IPS DF 19.7 (cell line): ENCODE measurements around the gene RNASEH2A.
"Not testable (repeated sequence)": the region's sequence is repeated elsewhere in the genome, so short reads cannot be mapped to it uniquely, and the experiment has no call there.

Source experiments
- DNase-seq: peaks from one replicate; pipeline ENCODE4 v3.0.0-alpha.2; 2013; ENCODE audit warnings: low read depth, low spot score

Gene RNASEH2A

DNA sequence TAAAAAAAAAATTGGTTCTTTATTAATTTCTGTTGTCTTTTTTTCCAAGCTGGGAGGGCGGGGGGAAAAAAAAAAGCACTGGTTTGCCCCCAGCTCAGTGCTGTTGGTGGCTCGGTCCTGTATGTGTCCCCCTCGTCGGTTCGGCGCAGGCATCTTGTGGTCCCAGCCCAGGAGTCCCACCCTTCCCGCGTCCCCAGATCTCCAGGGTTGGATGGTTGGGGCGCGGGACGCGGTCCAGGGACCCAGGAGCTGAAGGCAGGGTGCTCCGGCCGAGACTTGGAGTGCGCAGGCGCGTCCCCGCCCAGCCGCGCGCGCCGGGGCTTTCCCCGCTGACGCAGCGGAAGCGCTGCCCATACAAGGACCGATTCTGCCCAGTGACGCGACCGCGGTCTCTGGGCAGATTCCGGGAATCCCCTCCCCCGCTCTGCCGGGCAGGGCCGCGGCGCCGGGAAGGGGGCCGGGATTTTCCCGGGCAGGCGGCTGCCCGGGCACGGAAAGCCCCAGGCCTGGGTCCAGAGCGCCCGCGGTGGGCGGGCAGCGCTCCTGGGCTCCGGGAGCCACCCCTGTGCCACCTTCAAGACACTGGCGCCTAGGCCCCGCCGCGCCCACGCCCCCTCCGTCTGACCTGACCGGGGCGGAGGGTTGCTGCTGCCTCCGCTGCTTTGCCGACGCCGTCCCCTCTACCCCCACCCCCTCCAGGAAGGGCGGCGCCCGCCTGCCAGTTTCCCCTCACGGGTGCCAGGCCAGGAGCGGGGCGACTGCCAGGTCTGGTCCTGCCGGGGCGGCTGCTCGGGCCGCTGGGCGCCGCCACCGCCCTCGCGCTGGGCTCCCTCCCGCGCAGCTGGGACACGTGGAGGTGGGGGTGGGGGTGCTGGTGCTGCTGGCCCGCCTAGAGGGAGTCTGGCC, 12.8 kb upstream of the RNASEH2A start:
- no peak for DNase-seq

DNA sequence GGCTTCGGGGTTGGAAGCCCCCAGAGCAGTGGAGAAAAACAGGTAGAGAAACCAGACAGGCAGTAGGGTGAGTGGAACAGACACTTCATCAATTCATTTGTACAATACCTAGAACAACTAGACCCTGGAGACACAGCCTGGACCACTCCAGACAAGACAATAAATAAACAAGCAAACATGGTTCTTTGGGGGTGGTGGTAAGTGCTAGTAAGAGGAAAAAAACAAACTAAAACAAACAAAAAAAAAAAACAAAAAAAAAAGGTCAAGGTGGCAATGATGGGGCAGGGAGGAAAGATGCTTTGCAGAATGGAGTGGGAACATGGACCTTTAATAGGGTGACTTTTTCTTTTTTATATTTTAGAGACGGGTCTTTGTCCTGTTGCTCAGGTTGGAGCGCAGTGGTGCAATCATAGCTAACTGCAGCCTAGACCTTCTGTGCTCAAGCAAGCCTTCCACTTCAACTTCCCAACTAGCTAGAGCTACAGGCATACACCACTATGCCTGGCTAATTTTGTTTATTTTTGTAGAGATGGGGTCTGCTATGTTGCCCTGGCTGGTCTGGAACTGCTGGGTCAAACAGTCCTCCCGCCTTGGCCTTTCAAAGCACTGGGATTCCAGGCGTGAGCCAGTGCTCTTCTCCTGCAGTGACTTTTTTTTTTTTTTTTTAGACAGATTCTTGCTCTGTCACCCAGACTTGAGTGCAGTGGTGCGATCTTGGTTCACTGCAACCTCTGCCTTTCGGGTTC, 12.0 kb upstream of the RNASEH2A start:
- no peak for DNase-seq

GRCh38 chr19:12794971-12795381, 11.4 kb upstream of the RNASEH2A start:
- DNase-seq = no peak

DNA sequence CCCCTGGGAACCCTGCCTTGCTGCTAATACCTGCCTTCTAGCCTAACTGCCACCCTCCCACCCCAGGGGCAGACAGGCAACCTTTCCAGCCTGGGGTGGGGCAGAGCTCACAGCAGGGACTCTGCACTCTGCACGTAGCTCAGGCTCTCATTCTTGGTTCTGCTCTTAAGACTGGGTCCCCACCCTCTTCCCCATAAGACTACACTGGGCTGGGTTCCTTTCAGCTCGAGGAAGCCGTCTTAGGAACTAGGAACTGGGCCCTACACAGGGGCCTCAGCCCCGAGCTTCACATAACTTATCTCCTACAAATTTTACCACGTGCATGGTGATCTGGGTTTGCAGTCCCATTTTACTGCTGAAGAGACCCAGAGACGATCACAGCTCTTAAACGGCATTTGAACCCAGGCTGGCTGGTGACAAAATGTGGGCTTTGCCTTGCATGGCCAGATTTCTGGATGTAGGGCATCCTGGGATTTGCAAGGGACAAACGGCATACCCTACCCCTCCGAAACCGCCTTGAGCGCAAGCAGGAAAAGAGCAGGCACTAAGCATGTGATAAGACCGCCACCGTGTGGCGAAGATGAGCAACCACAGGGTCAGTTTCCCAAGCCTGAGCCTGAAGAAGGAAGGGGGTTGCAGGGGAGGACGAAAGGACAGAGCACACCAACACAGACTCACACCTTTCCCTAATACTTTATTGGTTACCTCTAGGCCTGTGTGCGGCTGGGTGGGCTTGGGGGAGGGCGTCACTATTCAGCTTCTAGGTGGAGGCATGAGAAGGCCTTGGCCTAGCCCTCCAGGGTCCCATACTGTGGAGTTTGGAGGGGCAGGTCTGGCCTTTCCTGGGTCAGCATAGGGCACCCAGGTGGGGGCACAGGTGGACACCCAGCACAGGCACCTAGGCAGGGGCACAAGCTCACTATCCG, 10.0 kb upstream of the RNASEH2A start:
- no peak for DNase-seq

GRCh38 chr19:12797141-12797587, 9.2 kb upstream of the RNASEH2A start:
- DNase-seq = no peak

DNA sequence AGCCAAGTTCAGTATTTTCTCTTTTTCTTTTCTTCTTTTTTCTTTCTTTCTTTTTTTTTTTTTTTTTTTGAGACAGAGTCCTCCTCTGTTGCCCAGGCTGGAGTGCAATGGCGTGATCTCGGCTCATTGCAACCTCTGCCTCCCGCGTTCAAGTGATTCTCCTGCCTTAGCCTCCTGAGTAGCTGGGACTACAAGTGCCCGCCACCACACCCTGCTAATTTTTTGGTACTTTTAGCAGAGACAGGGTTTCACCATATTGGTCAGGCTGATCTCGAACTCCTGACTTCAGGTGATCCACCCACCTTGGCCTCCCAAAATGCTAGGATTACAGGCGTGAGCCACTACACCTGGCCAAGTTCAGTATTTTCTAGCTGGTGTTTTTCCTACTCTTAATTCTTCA, 8.8 kb upstream of the RNASEH2A start:
- DNase-seq = not testable (repeated sequence)

- DNase-seq = no peak
Observed at GRCh38 chr19:12799742-12800465, 6.5 kb upstream of the RNASEH2A start.

DNA sequence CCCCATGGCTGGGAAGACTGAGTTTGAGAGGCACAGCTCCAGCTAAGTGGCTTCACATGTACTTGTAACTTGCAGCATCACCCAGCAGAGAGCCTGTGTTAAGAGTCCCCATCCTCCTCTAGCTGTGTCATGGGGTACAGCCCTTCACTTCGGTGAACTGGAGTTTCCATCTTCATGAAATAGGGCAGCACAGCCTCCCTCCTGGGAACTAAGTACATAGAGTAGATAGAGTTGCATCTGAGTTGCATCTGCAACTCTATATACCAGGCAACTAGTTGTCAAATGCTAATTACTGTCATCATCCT, 6.0 kb upstream of the RNASEH2A start:
- no peak for DNase-seq

DNA sequence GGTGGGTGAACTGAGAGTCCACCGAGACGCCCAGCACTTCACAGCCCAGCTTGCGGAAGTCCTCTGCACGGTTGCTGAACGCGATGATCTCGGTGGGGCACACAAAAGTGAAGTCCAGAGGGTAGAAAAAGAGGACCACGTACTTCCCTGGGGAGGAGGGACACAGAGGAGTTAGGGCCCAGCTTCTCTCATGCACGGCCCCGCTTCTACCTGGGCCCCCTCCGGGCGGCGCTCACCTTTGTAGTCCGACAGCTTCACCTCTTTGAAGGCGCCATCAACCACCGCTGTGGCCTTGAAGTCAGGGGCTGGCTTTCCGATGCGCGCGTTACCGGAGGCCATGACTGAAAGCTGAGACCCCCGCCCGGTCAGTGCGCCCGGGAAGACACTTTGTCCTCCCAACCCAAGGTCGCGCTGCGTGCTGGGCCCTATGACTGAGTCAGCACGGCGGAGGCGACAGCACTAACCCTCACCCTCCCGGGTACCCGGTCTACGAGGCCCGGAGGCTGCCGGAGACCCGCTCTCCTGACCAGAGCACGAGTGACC, 5.4 kb upstream of the RNASEH2A start:
- no peak for DNase-seq

GRCh38 chr19:12801466-12802266, 4.7 kb upstream of the RNASEH2A start, which contains the start of the genes PRDX2 and THSD8:
Gene PRDX2 (minus strand): TSS chr19:12801800. CDS start chr19:12801261, 539 bp downstream.
Gene THSD8 (plus strand): TSS chr19:12802069. CDS start chr19:12802072, 3 bp downstream.
- no peak for DNase-seq

DNA sequence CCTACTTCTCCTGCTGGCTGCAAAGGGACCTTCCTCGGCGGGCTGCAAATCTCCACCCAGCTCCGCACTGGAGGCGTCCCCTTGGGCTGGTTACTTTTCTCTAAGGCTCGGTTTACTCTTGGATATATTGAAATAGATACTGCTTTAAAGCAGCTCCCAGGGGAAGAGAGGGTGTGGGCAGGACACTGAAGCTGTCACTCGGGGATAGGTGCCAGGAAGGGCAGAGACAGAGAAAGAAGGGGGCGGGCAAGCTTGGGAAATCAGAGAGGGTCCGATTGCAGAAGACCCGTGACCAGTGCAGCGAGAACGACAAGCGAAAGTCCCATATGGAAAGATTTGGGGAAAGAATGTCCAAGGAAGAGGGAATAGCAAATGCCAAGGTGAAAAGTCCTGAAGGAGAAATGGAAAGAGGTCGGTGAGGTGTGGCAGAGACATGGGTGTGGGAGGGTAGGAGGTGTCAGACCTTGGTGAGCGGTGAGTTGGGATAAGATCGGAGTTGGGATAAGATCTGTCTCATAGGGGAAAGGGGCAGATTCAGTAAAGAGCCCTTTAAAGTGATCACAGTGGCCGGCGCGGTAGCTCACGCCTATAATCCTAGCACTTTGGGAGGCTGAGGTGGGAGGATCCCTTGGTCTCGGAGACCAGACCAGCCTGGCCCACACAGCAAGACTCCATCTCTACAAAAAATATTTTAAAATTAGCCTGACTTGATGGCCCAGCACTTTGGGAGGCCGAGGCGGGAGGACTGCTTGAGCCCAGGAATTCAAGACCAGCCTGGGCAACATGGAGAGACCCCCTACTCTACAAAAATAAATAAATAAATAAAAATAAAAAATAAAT, 3.9 kb upstream of the RNASEH2A start:
- no peak for DNase-seq

DNA sequence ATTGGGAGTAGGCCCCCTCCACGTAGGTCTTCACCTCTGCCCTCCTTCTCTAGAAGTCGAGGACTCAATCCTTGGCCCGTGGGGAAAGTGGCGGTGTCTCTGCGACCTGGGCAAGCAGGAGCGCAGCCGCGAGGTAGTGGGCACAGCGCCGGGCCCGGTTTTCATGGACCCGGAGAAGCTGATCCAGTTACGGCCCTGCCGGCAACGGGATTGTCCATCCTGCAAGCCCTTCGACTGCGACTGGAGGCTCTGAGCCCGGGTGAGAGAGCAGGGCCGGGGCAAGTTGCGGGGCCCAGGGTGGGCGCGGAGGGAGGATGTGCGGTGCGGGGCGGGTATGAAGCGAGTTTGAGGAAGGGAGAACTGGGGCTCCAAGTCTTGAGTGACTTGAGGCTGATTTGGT, 2.3 kb upstream of the RNASEH2A start:
- DNase-seq = no peak

- no peak for DNase-seq
Observed at GRCh38 chr19:12815088-12815487, 8.7 kb downstream of the RNASEH2A start.

- not testable (repeated sequence) for DNase-seq
Observed at GRCh38 chr19:12817188-12817587, 10.8 kb downstream of the RNASEH2A start.

GRCh38 chr19:12817810-12818209, 11.4 kb downstream of the RNASEH2A start:
- DNase-seq = not testable (repeated sequence)

GRCh38 chr19:12821761-12822160, 15.4 kb downstream of the RNASEH2A start:
- DNase-seq = no peak

- DNase-seq = no peak
Observed at GRCh38 chr19:12825254-12826131, 19.1 kb downstream of the RNASEH2A start.

DNA sequence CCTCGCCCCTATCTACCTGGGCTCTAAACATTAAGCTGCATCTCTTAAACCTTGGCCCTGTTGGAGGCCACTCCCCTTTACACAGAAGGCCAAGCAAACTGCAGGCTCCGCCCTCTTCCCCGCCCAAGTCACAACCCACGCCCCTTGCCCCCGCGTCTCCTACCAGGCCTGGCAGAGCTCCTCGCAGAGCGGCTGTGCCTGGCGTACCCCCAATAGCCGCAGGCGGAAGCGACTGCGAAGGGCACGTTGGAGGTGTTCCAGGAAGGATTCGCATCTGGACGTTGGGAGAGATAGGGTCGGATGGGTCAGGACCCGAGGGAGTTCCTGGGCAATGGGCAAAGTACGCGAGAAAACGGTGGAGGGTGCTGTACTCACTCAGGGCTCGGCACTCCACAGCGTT, 22.1 kb downstream of the RNASEH2A start:
- no peak for DNase-seq
